D721Med (cell line): ENCODE data around the gene ACTR6.

ENCODE experiments used
- DNase-seq: peaks from one replicate; pipeline ENCODE4 v3.0.0; 2011; ENCODE audit warnings: low spot score; ENCODE audit not compliant: insufficient read length
- FAIRE-seq: peaks from 2 replicates; lab custom pipeline; 2011; peaks lifted over from hg19 to GRCh38; lab: Jason Lieb, UNC
- TF ChIP-seq, protein P1 (sequence below): IDR thresholded peaks from 2 replicates; pipeline ENCODE4 v1.5.1; 2012; ENCODE audit warnings: mild to moderate bottlenecking, control low read depth; ENCODE audit not compliant: insufficient read depth; ENCODE audit errors: missing control alignments

The ACTR6 gene

GRCh38 chr12:100234591-100235304, 34.1 kb downstream of the ACTR6 start:
- TF ChIP-seq, protein P1, sequence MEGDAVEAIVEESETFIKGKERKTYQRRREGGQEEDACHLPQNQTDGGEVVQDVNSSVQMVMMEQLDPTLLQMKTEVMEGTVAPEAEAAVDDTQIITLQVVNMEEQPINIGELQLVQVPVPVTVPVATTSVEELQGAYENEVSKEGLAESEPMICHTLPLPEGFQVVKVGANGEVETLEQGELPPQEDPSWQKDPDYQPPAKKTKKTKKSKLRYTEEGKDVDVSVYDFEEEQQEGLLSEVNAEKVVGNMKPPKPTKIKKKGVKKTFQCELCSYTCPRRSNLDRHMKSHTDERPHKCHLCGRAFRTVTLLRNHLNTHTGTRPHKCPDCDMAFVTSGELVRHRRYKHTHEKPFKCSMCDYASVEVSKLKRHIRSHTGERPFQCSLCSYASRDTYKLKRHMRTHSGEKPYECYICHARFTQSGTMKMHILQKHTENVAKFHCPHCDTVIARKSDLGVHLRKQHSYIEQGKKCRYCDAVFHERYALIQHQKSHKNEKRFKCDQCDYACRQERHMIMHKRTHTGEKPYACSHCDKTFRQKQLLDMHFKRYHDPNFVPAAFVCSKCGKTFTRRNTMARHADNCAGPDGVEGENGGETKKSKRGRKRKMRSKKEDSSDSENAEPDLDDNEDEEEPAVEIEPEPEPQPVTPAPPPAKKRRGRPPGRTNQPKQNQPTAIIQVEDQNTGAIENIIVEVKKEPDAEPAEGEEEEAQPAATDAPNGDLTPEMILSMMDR: peak; percentile 96
- peak; percentile 70 for FAIRE-seq
- no peak for DNase-seq

GRCh38 chr12:100238801-100239200, 38.2 kb downstream of the ACTR6 start:
- no peak for FAIRE-seq
- TF ChIP-seq, protein P1: no peak

GRCh38 chr12:100239589-100239988, 39.0 kb downstream of the ACTR6 start:
- DNase-seq (no peak), FAIRE-seq (no peak)
- TF ChIP-seq, protein P1: no peak

More at GRCh38 chr12:100238801-100239200, 38.2 kb downstream of the ACTR6 start:
- no peak for DNase-seq

- TF ChIP-seq, protein P1: no peak
- DNase-seq (no peak), FAIRE-seq (no peak)
Measured at GRCh38 chr12:100243137-100243536, 42.5 kb downstream of the ACTR6 start.

DNA sequence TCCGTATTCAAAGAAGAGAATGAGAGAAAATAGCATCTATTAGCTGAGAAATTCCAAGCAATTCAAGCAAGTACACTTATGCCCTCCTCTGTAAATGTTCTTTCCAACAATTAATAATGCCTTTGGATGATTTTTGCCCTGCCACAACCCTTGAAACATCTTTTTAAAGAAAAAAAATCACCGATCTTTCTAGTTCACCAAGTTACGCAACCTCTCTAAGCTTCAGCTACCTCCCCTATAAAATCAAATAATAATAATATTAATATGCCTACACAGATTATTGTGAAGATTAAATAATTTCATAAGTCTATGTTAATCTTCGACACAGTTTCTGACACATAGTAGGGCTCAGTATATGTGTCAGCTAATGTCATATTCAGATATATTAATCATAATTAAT, 47.1 kb downstream of the ACTR6 start:
- TF ChIP-seq, protein P1: no peak
- DNase-seq (no peak), FAIRE-seq (no peak)

- no peak for DNase-seq
- TF ChIP-seq, protein P1: no peak
- no peak for FAIRE-seq
Measured at GRCh38 chr12:100248886-100249285, 48.3 kb downstream of the ACTR6 start.

DNA sequence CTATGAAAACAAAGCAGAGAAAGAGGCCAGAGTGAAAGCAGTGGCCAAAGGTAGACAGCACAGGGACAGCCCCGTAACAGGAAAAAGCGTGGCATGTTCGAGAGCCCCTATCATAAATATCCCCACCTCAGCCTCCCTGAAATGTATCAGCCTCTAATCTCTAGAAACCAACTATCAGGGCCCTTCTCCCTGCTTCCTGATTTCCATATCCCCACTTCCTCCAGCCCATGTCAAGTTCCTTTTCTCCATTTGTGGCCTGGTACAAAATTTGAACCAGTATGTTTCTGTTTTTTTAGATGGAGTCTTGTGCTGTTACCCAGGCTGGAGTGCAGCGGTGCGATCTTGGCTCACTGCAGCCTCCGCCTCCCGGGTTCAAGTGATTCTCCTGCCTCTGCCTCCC, 49.3 kb downstream of the ACTR6 start:
- TF ChIP-seq, protein P1: no peak
- FAIRE-seq: no peak
- no peak for DNase-seq
